ENCODE results near the gene ELMO1. TPM values are rescaled to one million over a fixed set of nuclear protein-coding genes. Genes with fewer than 3 reads are reported as not detected.

Gene ELMO1
- total RNA-seq, 1 donor from 2014 or later, result 60.1 TPM

DNA sequence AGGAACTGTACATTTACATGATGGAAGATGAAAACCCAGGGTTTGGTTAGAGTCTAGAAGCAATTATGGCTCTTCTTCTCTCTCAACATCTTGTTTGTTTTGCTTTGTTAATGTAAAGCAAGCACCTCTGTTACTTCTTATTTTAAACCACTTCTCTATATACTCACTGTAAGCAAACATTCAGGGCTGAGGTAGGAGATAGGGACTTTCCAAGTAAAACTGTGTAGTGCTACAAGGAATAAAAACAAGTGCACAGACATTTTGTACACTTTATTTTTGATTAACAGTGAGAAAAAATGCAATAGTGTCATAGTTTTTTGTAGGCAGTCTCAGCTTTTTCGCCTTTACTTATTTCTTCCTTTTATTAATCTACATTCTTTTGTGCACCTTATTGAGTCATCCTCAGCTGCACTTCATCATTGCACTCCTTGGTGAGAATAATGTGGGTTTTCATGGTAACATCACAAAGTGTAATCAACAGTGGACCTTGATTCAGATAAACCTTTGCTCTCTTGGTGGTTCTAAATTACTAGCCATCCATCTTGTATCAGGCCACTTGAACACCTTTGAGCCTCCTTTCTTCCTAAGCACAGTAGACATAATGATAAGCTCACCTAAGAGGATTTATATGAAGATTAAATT lies 52.9 kb downstream of the ELMO1 start:
- intact Hi-C loops (cut with DNase I), result no loop called here
- DNase-seq (no peak), ATAC-seq (no peak)
- Histone ChIP-seq H3K27ac (no peak overlapping the region), H3K9me3 (no peaks in the 10 kb centered on the region), H3K4me3 (no peak overlapping the region), H3K36me3 (no peaks in the 10 kb centered on the region), H3K4me1 (peaks cover 38% of the 10 kb centered on the region), H3K27me3 (ENCODE audit: low read depth) (no peaks in the 10 kb centered on the region)
- TF ChIP-seq, protein P1, sequence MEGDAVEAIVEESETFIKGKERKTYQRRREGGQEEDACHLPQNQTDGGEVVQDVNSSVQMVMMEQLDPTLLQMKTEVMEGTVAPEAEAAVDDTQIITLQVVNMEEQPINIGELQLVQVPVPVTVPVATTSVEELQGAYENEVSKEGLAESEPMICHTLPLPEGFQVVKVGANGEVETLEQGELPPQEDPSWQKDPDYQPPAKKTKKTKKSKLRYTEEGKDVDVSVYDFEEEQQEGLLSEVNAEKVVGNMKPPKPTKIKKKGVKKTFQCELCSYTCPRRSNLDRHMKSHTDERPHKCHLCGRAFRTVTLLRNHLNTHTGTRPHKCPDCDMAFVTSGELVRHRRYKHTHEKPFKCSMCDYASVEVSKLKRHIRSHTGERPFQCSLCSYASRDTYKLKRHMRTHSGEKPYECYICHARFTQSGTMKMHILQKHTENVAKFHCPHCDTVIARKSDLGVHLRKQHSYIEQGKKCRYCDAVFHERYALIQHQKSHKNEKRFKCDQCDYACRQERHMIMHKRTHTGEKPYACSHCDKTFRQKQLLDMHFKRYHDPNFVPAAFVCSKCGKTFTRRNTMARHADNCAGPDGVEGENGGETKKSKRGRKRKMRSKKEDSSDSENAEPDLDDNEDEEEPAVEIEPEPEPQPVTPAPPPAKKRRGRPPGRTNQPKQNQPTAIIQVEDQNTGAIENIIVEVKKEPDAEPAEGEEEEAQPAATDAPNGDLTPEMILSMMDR (IDR thresholded peaks at IDR 0.05), result no peak

DNA sequence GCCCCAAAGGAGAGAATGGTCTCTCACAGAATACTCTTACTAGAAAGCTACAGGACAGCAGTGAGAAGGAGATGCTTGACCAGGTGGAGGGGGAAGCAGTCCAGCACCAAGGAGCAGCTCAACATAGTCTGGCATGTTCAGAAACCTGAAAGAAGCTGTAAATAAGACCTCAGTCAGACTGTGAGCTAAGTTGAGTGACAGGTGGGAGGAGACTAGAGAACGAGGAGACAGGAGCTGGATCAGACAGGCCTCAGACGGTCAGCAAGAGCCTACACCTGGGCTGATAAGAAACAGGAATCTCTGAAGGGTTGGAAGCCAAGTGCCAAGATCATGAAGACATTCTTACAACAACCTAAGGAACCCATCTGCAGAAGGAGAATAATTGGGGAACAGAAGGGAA lies 54.5 kb downstream of the ELMO1 start:
- intact Hi-C loops (cut with DNase I), result no loop called here
- H3K27ac ChIP-seq, result no peak overlapping the region
- ATAC-seq (no peak), DNase-seq (no peak)
- no peaks in the 10 kb centered on the region for H3K36me3 ChIP-seq
- no peaks in the 10 kb centered on the region for H3K27me3 ChIP-seq (ENCODE audit: low read depth)
- TF ChIP-seq, protein P1 (IDR thresholded peaks at IDR 0.05), result no peak
- no peak overlapping the region for H3K4me3 ChIP-seq
- H3K4me1 ChIP-seq, result peaks cover 52% of the 10 kb centered on the region
- H3K9me3 ChIP-seq, result no peaks in the 10 kb centered on the region

DNA sequence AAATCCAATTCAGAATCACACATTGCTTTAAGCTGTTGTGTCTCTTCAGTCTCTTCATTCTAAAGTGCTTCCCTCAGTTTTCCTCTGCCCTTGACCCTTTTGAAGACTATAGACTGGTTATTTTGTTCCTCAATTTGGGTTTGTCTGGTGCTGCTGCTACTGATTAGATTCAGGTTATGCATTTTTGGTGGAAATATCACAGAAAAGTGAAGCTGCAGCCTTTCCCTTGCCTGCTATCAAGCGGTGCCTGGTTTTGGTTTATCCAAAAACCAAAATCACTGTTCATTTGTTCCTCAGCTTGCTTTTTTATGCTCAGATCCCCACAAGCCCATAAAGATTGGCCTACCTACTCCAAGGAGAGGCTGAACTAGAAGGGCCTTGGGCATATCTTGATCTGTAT lies 55.2 kb downstream of the ELMO1 start:
- intact Hi-C loops (cut with DNase I), result no loop called here
- Histone ChIP-seq H3K27me3 (ENCODE audit: low read depth) (no peaks in the 10 kb centered on the region), H3K4me3 (no peak overlapping the region), H3K27ac (no peak overlapping the region), H3K4me1 (peaks cover 51% of the 10 kb centered on the region), H3K36me3 (no peaks in the 10 kb centered on the region), H3K9me3 (no peaks in the 10 kb centered on the region)
- TF ChIP-seq, protein P1 (IDR thresholded peaks at IDR 0.05), result no peak
- DNase-seq (no peak), ATAC-seq (no peak)

DNA sequence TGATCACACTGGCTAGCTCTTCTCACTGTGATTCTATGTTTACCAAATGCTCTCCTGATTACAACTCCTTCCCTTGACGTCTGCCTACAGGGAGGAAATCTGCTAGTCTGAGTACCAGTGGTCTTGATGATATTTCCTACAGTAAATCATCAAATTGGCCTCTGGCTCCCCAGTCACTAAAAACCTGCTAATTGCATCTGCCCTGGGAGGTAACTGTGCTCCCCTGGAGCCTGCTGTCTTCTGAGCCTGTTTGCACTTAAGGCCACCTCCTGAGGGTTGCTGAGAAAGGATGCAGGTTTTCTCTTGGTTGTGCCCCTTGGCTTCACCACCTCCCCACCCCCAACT lies 56.0 kb downstream of the ELMO1 start:
- H3K4me3 ChIP-seq, result no peak overlapping the region
- no peak for ATAC-seq
- peaks cover 51% of the 10 kb centered on the region for H3K4me1 ChIP-seq
- H3K9me3 ChIP-seq, result no peaks in the 10 kb centered on the region
- no peaks in the 10 kb centered on the region for H3K36me3 ChIP-seq
- no peaks in the 10 kb centered on the region for H3K27me3 ChIP-seq (ENCODE audit: low read depth)
- H3K27ac ChIP-seq, result peak overlapping the region; percentile 61
- intact Hi-C loops (cut with DNase I), result no loop called here
- no peak for DNase-seq
- TF ChIP-seq, protein P1 (IDR thresholded peaks at IDR 0.05), result no peak

DNA sequence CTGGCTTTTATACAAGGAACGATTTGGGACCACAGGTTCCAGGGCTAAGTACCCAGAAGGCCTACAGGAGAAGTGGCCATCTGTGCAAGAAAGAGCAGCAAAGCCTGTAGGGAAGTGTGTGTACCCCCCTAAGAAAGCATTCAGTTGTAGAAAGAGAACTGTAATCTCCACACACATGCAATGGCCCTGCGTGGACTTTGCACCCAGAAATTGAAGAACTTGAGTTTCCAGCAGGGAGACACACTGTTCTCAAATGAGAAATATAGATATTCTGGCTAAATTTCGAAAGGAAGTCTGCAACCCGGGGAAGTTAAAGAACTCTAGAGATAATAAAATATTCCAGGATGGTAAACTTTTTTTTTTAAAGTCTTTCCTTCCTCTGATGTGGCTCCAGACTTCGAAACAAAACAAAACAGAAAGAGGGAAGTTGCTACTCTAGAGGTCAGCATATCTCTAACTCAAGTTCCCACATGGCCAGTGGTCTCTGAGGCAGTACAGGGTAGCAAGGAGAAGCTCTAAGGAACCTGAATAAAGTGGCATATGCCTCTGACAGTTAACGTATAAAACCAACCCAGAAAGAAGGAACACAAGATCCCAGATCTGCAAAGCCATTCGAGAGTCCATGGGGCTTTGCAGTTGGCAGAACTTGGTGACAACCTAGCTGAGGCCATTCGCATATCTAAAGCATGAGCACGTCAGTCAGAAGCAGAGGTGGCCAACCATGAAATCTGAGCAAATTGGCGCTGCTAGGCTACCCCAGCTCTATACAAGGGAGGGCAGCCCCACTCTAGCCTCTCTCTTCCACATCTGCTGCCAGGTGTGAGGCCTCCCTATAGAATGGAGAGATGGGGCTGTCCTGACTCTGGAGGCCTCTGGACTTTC lies 56.6 kb downstream of the ELMO1 start:
- peak overlapping the region; percentile 72 for H3K27ac ChIP-seq
- TF ChIP-seq, protein P1 (IDR thresholded peaks at IDR 0.05), result no peak
- ATAC-seq (peak; percentile 56 to 79), DNase-seq (no peak)
- H3K36me3 ChIP-seq, result no peaks in the 10 kb centered on the region
- H3K4me3 ChIP-seq, result no peak overlapping the region
- H3K4me1 ChIP-seq, result peaks cover 53% of the 10 kb centered on the region
- H3K27me3 ChIP-seq (ENCODE audit: low read depth), result no peaks in the 10 kb centered on the region
- intact Hi-C loops (cut with DNase I), result no loop called here
- H3K9me3 ChIP-seq, result no peaks in the 10 kb centered on the region

All from lower lobe of right lung (tissue), 2 donors.